Measurements from ENCODE around the gene MED17.

MED17 gene

GRCh38 chr11:93819966-93820695, 36.0 kb downstream of the MED17 start:
- no peak for DNase-seq

GRCh38 chr11:93820847-93821246, 36.8 kb downstream of the MED17 start:
- no peak for DNase-seq

GRCh38 chr11:93821617-93822016, 37.5 kb downstream of the MED17 start:
- no peak for DNase-seq

DNA sequence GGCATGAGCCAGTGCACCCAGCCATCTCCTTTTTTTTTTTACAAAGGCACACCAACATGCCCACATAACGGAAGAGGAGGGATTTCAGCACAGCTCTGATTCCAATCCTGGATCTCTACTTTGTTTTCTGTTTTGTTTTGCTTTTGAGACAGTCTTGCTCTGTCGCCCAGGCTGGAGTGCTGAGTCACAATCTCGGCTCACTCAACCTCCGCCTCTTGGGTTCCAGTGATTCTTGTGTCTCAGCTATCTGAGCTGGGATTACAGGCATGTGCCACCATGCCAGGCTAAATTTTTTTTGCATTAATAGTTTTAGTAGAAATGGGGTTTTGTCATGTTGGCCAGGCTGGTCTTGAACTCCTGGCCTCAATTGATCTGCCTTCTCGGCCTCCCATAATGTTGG, 38.3 kb downstream of the MED17 start:
- DNase-seq, result no peak

DNA sequence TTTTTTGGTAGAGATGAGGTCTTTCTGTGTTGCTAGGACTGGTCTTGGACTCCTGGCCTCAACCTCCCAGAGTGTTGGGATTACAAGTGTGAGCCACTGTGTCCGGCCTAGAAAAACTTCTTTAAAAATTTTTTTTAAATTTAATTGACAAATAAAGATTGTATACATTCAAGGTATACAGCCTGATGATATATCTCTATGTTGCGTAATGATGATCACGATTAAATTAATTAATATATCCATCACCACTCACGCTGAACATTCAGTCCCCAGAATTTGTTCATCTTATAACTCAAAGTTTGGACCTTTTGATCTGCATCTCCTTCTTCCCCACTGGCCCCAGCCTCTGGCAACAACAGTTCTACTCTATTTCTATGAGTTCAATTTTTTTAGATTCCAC, 39.1 kb downstream of the MED17 start:
- DNase-seq, result no peak

DNA sequence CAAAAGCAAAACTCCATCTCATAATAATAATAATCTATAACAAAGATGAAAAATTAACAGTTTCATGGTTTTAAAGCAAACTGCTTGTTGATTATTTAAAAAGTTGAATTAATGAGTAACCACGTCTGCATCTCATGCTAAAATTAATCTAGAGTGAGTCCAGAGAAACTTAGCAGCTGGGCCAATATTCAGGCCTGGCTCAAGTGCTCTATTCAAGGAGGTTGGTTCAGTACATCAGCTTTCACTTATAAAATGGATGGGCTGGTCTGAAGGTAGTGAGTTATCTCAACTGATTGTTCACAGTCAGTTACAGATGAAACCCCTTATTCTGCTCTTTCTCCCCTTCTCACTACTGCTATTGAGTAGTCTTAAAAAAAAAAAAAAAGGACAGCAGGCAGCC, 43.3 kb downstream of the MED17 start:
- DNase-seq, result no peak

DNA sequence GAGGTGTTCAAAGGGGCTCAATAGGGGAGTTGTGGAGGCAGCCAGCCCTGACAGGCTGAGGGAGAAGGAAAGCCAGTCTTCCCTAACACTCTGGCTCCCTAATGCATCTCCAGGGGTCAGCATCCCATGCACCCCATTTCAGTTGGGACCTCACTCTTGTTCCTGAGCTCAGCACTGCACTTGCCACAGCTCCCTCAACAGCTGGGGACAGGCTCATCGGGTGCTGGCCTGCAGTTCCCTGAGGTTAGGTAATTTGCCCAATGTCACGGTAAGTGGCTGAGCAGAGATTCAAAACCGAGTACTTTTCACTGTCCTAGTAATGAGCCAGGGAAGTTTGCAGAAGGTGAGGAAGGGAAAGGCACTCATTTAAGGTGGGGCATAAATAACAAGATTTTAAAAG, 45.5 kb downstream of the MED17 start:
- DNase-seq, result no peak

DNA sequence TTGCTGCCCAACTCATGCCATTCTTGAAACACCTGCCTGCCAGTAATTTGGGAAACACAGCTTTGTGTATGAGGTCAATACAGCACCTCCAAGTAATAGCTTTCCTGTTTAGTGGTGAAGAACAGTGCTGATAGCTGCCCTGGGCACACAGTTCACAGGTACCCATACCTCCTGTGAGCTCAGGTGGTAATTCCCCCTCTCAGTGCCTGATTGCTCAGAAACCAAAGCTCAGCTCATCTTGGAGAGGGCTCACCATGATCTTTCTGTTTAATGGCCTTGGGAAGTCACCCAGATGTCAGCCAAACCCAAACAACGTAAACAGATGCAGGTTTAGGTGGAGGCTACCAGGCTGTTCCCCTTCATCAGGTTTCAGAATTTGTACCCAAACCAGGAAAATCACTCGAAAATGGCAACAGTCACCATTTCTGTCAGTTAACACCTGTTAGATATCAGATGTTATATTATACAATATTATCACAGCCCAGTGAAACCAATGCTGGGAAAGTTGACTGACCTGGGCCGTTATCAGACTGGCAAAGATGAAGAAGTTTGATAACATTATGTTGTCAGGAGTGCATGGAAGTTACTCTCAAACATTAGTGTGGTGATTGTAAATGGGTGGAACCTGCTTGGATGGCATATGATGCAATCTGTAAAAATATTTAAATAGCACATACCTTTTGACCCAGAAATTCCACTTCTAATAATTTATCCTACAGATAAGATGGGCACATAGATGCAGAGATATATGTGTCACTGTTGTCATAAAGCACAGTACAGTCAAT, 47.5 kb downstream of the MED17 start:
- no peak for DNase-seq

DNA sequence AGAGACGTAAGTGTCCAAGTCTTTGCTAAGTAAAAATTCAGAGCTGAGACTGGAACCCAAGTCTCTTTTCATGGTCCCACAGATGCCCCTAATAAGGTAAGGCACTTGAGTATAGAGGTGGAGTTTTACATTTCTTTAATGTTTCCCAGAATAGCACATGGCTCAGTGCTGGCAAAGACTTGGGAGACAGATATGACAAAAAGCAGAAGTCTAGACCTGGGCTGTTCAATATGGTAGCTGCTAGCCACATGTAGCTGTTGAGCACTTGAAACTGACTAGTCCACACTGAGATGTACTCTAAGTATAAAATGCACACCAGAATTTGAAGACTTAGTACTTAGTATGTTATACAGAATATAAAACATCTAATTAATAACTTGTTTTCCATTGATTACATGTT, 48.7 kb downstream of the MED17 start:
- DNase-seq, result no peak

DNA sequence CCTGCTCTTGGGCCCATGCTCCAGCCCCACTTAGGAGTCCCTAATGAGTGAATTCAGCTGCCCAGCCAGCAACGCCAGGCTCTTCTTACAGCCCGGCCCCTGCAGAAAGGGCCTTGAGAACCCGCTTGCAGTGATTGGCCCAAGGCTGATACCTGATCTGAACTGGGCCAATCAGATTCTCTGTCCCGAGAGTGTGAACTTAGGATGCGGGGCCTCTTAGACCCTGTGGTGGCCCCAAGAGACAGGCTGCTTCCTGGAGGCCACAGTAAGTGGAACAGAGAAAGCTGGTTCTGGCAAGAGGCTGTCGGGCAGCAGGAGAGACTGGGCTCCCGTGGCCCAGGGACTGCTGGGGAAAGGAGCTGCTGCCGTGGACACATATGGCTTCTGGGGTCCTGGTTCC, 54.9 kb downstream of the MED17 start:
- DNase-seq, result no peak

- DNase-seq, result no peak
Observed at GRCh38 chr11:93840180-93840579, 56.1 kb downstream of the MED17 start.

DNA sequence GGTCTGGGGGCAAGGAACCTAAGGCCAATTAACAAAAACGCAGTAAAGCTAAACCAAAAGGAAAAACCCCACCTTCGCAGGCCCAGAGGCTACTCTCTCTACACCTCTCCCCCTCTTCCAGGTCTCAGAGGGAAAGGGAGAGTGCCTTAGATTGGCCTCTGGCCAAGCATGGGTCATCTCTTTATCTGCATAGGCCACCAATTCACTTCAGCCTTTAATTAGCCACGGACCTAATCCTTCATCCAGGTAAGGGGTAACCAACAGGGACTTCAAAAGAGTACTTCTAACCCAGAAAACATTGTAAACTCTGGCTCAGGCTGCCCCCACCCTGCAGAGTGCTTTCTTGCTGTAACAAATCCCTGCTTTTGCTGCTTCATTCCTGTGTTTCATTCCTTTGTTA, 56.9 kb downstream of the MED17 start:
- no peak for DNase-seq

DNA sequence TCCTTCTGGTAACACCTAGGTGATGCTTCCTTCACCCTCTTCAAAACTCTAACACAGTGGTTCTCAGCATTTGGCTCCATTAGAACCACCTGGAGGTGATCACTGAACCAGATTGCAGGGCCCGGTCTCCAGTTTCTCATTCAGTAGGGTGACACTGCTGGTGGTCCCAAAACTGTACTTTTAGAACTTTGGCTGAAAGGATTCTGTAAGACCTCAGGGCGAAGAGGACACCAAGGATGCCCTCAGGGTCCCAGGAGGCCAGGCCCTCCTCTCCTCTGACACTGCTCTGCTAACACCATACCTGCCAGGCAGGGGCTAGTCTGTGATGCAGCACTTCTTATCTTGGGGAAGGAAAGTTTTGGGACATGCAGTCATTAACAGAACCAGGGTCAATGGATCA, 57.4 kb downstream of the MED17 start:
- DNase-seq, result no peak

GRCh38 chr11:93842034-93842433, 58.0 kb downstream of the MED17 start:
- no peak for DNase-seq

GRCh38 chr11:93842461-93842860, 58.4 kb downstream of the MED17 start:
- DNase-seq, result no peak

- DNase-seq, result no peak
Observed at GRCh38 chr11:93843906-93844305, 59.8 kb downstream of the MED17 start.

GRCh38 chr11:93844568-93844967, 60.5 kb downstream of the MED17 start:
- DNase-seq, result no peak

DNA sequence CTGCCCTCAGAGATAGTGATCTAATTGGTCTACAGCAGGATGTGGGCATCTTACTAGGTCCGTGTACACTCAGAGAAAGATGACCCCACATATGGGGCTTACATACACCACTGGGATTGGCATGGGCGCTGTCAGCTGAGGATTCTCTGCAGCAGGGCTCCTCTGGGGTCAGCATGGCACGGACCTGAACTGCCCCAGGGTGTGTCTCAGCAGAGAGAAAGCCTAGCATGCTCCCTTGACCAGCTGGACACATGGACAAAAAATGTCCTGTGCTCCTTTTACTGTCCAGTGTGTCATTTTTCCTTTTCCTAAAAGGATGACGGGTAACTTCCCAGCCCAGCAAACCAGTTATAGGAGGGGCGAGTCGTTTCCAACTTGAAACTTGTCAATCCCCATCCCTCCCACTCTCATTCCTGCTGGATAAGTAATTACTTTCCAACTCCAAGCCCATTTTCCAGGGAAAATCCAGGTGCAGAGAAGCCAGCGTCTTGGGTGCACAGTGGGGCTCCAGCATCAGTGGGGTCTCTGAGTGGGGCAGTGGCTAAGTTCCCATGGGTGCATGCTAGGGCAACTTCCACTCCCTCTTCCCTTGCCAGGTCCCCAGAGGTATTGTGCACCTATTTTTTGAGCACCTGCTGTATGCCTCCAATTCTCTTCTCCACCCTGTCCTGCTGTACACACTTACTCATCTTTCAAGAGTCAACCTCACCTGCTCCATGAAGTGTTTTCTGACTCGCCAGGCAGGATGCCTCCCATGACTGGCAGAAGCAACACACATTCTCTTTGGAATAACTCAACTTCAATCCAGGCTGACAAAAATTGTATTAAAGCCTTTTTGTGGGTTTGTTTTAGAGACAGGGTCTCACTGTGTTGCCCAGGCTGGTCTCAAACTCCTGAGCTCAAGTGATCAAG, 61.4 kb downstream of the MED17 start:
- no peak for DNase-seq

GRCh38 chr11:93846411-93846810, 62.3 kb downstream of the MED17 start:
- DNase-seq, result no peak

GRCh38 chr11:93849201-93849600, 65.1 kb downstream of the MED17 start:
- DNase-seq, result no peak

GRCh38 chr11:93849751-93850593, 65.9 kb downstream of the MED17 start:
- DNase-seq, result no peak

DNA sequence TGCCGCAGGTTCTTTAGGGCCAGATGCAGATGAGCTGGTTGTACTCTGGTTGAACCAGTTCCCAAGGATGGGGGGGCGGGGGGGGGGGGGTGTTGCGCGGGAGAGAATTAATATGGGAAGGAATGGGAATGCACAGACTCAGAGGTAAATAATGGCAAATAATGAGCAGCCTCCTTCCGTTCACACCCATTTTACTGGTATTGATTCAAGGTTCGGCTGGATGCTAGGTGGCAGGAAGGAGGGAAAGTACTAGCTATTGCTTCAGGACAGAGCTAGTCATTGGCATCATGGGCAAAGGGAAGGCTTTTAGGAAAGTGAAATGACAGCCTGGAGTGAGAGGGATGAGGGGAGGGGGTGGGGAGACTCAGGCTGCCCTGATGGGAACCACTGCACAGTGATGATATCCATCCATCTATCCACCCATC, 66.5 kb downstream of the MED17 start, which contains the start of gene VSTM5:
TSS of gene VSTM5 (minus strand) at position 25 of the 425 bp plus-strand sequence. CDS start 116 bp downstream, outside the sequence.
- DNase-seq, result no peak

Measured in activated CD4-positive, alpha-beta T cell treated with anti-CD3 and anti-CD28 coated beads, Interleukin-2, amount 50 U/mL, for 1 hour (primary cell).